GM23338 (cell line): Measurements from ENCODE around the gene CDH20. TPM values are rescaled to one million over a fixed set of nuclear protein-coding genes. Genes with fewer than 3 reads are reported as not detected.

ENCODE experiments used
- ATAC-seq: fragments of 200-7000 bp; cut with Tn5 transposase; 3 replicates; pipeline ENCODE4 v1.9.1; 2020
- DNase-seq: peaks from one replicate; pipeline ENCODE4 v3.0.0-alpha.2; 2015; ENCODE audit warnings: low spot score
- H2AFZ ChIP-seq: fragments of 200-600 bp; sonication (generic); 2 replicates; pipeline ENCODE4 v1.8.0; 2016; ENCODE audit warnings: antibody characterized with exemption, mild to moderate bottlenecking, moderate library complexity
- H3F3A ChIP-seq: fragments of 200-600 bp; sonication (generic); replicated peaks from 2 replicates; pipeline ENCODE4 v1.8.0; 2017; ENCODE audit warnings: antibody characterized with exemption, mixed run types, low read depth
- H3K27ac ChIP-seq: fragments of 200-600 bp; sonication (generic); 2 replicates; pipeline ENCODE4 v1.6.1; 2016; ENCODE audit warnings: low read depth
- H3K27me3 ChIP-seq: fragments of 200-600 bp; sonication (generic); 2 replicates; pipeline ENCODE4 v1.8.0; 2016; ENCODE audit warnings: mild to moderate bottlenecking, mixed run types, moderate library complexity; ENCODE audit not compliant: insufficient read depth
- H3K36me3 ChIP-seq: fragments of 200-600 bp; sonication (generic); 2 replicates; pipeline ENCODE4 v1.8.0; 2016; ENCODE audit warnings: mild to moderate bottlenecking; ENCODE audit not compliant: insufficient read depth
- H3K4me1 ChIP-seq: fragments of 200-600 bp; sonication (generic); 2 replicates; pipeline ENCODE4 v1.8.0; 2016; ENCODE audit warnings: mild to moderate bottlenecking, moderate library complexity; ENCODE audit not compliant: insufficient read depth
- H3K4me2 ChIP-seq: fragments of 200-600 bp; sonication (generic); 2 replicates; pipeline ENCODE4 v1.7.1; 2017; ENCODE audit warnings: mixed run types
- H3K4me3 ChIP-seq: fragments of 200-600 bp; sonication (generic); 2 replicates; pipeline ENCODE4 v1.6.1; 2016; ENCODE audit warnings: mixed run types
- H3K79me2 ChIP-seq: fragments of 200-600 bp; sonication (generic); replicated peaks from 2 replicates; pipeline ENCODE4 v1.8.0; 2017; ENCODE audit warnings: mild to moderate bottlenecking; ENCODE audit not compliant: insufficient read depth
- H3K9me2 ChIP-seq: fragments of 200-600 bp; sonication (generic); 2 replicates; pipeline ENCODE4 v1.8.0; 2017; ENCODE audit not compliant: insufficient read depth
- H4K20me1 ChIP-seq: fragments of 200-600 bp; sonication (generic); replicated peaks from 2 replicates; pipeline ENCODE4 v1.8.0; 2017; ENCODE audit warnings: mild to moderate bottlenecking; ENCODE audit not compliant: insufficient read depth
- H3K27ac Mint-ChIP-seq: 2 replicates; pipeline ENCODE4 v1.8.0; 2020; ENCODE audit warnings: inconsistent platforms, mild to moderate bottlenecking, moderate library complexity, mixed read lengths
- H3K27me3 Mint-ChIP-seq: 3 replicates; pipeline ENCODE4 v1.8.0; 2022; ENCODE audit warnings: low read depth, mild to moderate bottlenecking, moderate library complexity, mixed read lengths, inconsistent platforms; ENCODE audit not compliant: insufficient read depth, poor library complexity
- H3K36me3 Mint-ChIP-seq: 3 replicates; pipeline ENCODE4 v1.8.0; 2021; ENCODE audit warnings: low read depth, mild to moderate bottlenecking, inconsistent platforms, moderate library complexity, mixed read lengths
- H3K4me1 Mint-ChIP-seq: 3 replicates; pipeline ENCODE4 v1.8.0; 2020; ENCODE audit warnings: mild to moderate bottlenecking, inconsistent platforms, mixed read lengths
- H3K4me3 Mint-ChIP-seq: 3 replicates; pipeline ENCODE4 v1.8.0; 2021; ENCODE audit warnings: moderate library complexity, mild to moderate bottlenecking, inconsistent platforms, mixed read lengths
- H3K9me3 Mint-ChIP-seq: 3 replicates; pipeline ENCODE4 v1.8.0; 2020; ENCODE audit warnings: moderate library complexity, mild to moderate bottlenecking, inconsistent platforms, mixed read lengths
- CREB1 ChIP-seq: fragments of 250-450 bp; sonication (Bioruptor Pico); IDR thresholded peaks from 2 replicates; pipeline ENCODE4 v1.5.0; 2020; ENCODE audit warnings: low read depth, mild to moderate bottlenecking, moderate library complexity
- EZH2 ChIP-seq: fragments of 200-600 bp; sonication (generic); IDR thresholded peaks from one replicate; pipeline ENCODE4 v1.8.0; 2017; ENCODE audit warnings: antibody characterized with exemption, mild to moderate bottlenecking, low read depth; ENCODE audit not compliant: unreplicated experiment
- EZH2phosphoT487 ChIP-seq: fragments of 200-600 bp; sonication (generic); IDR thresholded peaks from one replicate; pipeline ENCODE4 v1.8.1; 2018; ENCODE audit warnings: antibody characterized with exemption; ENCODE audit not compliant: unreplicated experiment
- JUNB ChIP-seq: IDR thresholded peaks from one replicate; pipeline ENCODE4 v1.6.1; 2016; ENCODE audit warnings: antibody characterized with exemption; ENCODE audit not compliant: unreplicated experiment
- NANOG ChIP-seq: IDR thresholded peaks from 2 replicates; pipeline ENCODE4 v1.6.1; 2016; ENCODE audit warnings: antibody characterized with exemption, borderline replicate concordance
- POLR2AphosphoS5 ChIP-seq: IDR thresholded peaks from 2 replicates; pipeline ENCODE4 v1.6.1; 2016; ENCODE audit warnings: antibody characterized with exemption, low read depth
- ZNF331 ChIP-seq: fragments of 250-450 bp; sonication (Bioruptor Pico); IDR thresholded peaks from 2 replicates; pipeline ENCODE4 v1.5.0; 2020; ENCODE audit warnings: low read depth, mild to moderate bottlenecking, moderate library complexity
- polyA plus RNA-seq: library from polyadenylated mRNA; unstranded; fragments of >200 nt; fragmentation: Nextera tagmentation; extraction: Ambion mirVana; gene quantifications from 2 replicates; pipeline ENCODE4 v1.2.1, GENCODE V29; 2016
- total RNA-seq: library from RNA; depleted of rRNA; stranded (reverse); fragments of >200 nt; shearing (Covaris generic); gene quantifications from 2 replicates; pipeline ENCODE4 v1.2.3, GENCODE V29; 2014
- TF ChIP-seq, protein P1 (sequence below): fragments of 250-450 bp; sonication (Bioruptor Pico); IDR thresholded peaks from 2 replicates; pipeline ENCODE4 v1.5.0; 2020; ENCODE audit warnings: mild to moderate bottlenecking, moderate library complexity
- TF ChIP-seq, protein P2 (sequence below): IDR thresholded peaks from 2 replicates; pipeline ENCODE4 v1.6.1; 2016; ENCODE audit warnings: antibody characterized with exemption

CDH20 gene
- total and polyA plus RNA-seq, 2 experiments from 2014 or later: 1.0 TPM; not detected in 1

DNA sequence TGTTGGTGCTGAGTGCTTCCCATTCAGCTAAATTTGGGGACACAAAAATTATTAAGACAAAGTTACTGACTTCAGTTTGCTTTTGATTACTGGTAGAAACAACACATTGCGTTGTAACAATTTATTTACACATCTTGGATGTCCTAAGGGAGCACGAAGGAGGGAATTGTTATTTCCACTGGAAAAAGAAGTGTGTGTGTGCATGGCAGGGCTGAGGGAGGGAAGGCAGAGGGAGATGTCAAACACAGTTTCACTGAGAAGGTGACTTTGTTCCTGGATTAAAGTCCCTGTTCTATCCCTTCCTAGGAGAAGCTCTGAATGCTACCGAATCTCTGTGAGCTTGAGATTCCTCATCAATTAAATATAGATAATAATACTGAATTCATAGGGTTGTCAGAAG is 3.8 kb upstream of the CDH20 start (continued):
- TF ChIP-seq, protein P1, sequence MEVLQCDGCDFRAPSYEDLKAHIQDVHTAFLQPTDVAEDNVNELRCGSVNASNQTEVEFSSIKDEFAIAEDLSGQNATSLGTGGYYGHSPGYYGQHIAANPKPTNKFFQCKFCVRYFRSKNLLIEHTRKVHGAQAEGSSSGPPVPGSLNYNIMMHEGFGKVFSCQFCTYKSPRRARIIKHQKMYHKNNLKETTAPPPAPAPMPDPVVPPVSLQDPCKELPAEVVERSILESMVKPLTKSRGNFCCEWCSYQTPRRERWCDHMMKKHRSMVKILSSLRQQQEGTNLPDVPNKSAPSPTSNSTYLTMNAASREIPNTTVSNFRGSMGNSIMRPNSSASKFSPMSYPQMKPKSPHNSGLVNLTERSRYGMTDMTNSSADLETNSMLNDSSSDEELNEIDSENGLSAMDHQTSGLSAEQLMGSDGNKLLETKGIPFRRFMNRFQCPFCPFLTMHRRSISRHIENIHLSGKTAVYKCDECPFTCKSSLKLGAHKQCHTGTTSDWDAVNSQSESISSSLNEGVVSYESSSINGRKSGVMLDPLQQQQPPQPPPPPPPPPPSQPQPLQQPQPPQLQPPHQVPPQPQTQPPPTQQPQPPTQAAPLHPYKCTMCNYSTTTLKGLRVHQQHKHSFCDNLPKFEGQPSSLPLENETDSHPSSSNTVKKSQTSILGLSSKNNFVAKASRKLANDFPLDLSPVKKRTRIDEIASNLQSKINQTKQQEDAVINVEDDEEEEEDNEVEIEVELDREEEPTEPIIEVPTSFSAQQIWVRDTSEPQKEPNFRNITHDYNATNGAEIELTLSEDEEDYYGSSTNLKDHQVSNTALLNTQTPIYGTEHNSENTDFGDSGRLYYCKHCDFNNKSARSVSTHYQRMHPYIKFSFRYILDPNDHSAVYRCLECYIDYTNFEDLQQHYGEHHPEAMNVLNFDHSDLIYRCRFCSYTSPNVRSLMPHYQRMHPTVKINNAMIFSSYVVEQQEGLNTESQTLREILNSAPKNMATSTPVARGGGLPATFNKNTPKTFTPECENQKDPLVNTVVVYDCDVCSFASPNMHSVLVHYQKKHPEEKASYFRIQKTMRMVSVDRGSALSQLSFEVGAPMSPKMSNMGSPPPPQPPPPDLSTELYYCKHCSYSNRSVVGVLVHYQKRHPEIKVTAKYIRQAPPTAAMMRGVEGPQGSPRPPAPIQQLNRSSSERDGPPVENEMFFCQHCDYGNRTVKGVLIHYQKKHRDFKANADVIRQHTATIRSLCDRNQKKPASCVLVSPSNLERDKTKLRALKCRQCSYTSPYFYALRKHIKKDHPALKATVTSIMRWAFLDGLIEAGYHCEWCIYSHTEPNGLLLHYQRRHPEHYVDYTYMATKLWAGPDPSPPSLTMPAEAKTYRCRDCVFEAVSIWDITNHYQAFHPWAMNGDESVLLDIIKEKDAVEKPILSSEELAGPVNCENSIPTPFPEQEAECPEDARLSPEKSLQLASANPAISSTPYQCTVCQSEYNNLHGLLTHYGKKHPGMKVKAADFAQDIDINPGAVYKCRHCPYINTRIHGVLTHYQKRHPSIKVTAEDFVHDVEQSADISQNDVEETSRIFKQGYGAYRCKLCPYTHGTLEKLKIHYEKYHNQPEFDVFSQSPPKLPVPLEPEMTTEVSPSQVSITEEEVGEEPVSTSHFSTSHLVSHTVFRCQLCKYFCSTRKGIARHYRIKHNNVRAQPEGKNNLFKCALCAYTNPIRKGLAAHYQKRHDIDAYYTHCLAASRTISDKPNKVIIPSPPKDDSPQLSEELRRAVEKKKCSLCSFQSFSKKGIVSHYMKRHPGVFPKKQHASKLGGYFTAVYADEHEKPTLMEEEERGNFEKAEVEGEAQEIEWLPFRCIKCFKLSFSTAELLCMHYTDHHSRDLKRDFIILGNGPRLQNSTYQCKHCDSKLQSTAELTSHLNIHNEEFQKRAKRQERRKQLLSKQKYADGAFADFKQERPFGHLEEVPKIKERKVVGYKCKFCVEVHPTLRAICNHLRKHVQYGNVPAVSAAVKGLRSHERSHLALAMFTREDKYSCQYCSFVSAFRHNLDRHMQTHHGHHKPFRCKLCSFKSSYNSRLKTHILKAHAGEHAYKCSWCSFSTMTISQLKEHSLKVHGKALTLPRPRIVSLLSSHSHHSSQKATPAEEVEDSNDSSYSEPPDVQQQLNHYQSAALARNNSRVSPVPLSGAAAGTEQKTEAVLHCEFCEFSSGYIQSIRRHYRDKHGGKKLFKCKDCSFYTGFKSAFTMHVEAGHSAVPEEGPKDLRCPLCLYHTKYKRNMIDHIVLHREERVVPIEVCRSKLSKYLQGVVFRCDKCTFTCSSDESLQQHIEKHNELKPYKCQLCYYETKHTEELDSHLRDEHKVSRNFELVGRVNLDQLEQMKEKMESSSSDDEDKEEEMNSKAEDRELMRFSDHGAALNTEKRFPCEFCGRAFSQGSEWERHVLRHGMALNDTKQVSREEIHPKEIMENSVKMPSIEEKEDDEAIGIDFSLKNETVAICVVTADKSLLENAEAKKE: no peak
- TF ChIP-seq NANOG (no peak), CREB1 (CRISPR knock-in tag) (no peak), POLR2AphosphoS5 (no peak)

DNA sequence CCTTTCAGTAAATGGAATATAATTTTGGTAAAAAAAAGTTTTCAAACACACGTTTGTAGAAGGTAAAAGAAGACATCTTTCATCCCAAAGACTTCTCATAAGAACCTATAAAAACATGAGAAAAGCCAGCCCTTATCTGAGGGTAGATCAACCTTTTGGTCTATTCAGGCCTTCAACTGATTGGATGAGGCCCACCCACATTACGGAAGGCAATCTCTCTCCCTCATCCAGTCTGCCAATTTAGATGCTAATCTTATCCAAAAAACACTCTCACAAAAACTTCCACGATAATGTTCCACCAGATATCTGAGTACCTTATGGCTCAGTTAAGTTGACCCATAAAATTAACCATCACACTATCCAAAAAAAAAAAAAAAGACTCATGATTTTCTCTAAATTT is 2.2 kb upstream of the CDH20 start:
- Mint-ChIP-seq H3K4me1 (peaks cover 21% of the 10 kb centered on the region), H3K9me3 (no peaks in the 10 kb centered on the region), H3K4me3 (no peak overlapping the region), H3K27me3 (peaks cover 24% of the 10 kb centered on the region), H3K36me3 (no peaks in the 10 kb centered on the region), H3K27ac (no peak overlapping the region)
- no peak for ATAC-seq
- H3K4me1 ChIP-seq: no peaks in the 10 kb centered on the region; the same call in 1 of the 2 replicates
- no peaks in the 10 kb centered on the region for H3K9me2 ChIP-seq
- no peak for DNase-seq
- no peak for TF ChIP-seq POLR2AphosphoS5
- TF ChIP-seq JUNB: no peak
- TF ChIP-seq CREB1 (CRISPR knock-in tag): no peak
- TF ChIP-seq ZNF331 (CRISPR knock-in tag): no peak
- TF ChIP-seq EZH2: no peak
- TF ChIP-seq, protein P2, sequence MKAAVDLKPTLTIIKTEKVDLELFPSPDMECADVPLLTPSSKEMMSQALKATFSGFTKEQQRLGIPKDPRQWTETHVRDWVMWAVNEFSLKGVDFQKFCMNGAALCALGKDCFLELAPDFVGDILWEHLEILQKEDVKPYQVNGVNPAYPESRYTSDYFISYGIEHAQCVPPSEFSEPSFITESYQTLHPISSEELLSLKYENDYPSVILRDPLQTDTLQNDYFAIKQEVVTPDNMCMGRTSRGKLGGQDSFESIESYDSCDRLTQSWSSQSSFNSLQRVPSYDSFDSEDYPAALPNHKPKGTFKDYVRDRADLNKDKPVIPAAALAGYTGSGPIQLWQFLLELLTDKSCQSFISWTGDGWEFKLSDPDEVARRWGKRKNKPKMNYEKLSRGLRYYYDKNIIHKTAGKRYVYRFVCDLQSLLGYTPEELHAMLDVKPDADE: no peak
- TF ChIP-seq EZH2phosphoT487: no peak
- TF ChIP-seq NANOG: no peak
- H2AFZ ChIP-seq: no peak overlapping the region
- no peaks in the 10 kb centered on the region for H3F3A ChIP-seq
- no peak overlapping the region for H3K4me3 ChIP-seq
- H3K27ac ChIP-seq: no peak overlapping the region
- no peaks in the 10 kb centered on the region for H3K36me3 ChIP-seq
- no peak overlapping the region for H3K4me2 ChIP-seq
- H3K27me3 ChIP-seq: peaks cover 38% of the 10 kb centered on the region
- no peaks in the 10 kb centered on the region; the same call in 1 of the 2 replicates for H4K20me1 ChIP-seq
- no peaks in the 10 kb centered on the region for H3K79me2 ChIP-seq
